Activated naive CD8-positive, alpha-beta T cell treated with anti-CD3 and anti-CD28 coated beads, Interleukin-2, amount 50 U/mL, for 24 hours (primary cell): ENCODE measurements around the gene BLMH.

ENCODE experiments used
- ATAC-seq: fragments of 150-1000 bp; cut with Tn5 transposase; one replicate; pipeline ENCODE4 v1.10.0; 2021
- DNase-seq: peaks from one replicate; pipeline ENCODE4 v3.0.0; 2021
- H3K27ac Mint-ChIP-seq: one replicate; pipeline ENCODE4 v1.8.0; 2021; ENCODE audit warnings: mild to moderate bottlenecking, mixed read lengths
- H3K27me3 Mint-ChIP-seq: one replicate; pipeline ENCODE4 v1.8.0; 2021; ENCODE audit warnings: mixed read lengths
- H3K36me3 Mint-ChIP-seq: one replicate; pipeline ENCODE4 v1.8.0; 2021; ENCODE audit warnings: low read depth, mixed read lengths
- H3K4me1 Mint-ChIP-seq: one replicate; pipeline ENCODE4 v1.8.0; 2021; ENCODE audit warnings: mixed read lengths
- H3K4me3 Mint-ChIP-seq: one replicate; pipeline ENCODE4 v1.8.0; 2021; ENCODE audit warnings: mild to moderate bottlenecking, moderate library complexity, mixed read lengths
- H3K9me3 Mint-ChIP-seq: one replicate; pipeline ENCODE4 v1.8.0; 2021; ENCODE audit warnings: mixed read lengths

BLMH gene

GRCh38 chr17:30199600-30199999 lies 92.1 kb downstream of the BLMH start:
- no peaks in the 10 kb centered on the region for H3K9me3 Mint-ChIP-seq
- ATAC-seq (no peak), DNase-seq (no peak)
- H3K27me3 Mint-ChIP-seq, result peaks cover 15% of the 10 kb centered on the region
- no peak overlapping the region for H3K4me3 Mint-ChIP-seq
- no peak overlapping the region for H3K27ac Mint-ChIP-seq
- H3K4me1 Mint-ChIP-seq, result no peaks in the 10 kb centered on the region
- H3K36me3 Mint-ChIP-seq, result no peaks in the 10 kb centered on the region
